ENCODE results near the gene PSMD2. TPM values are rescaled to one million over a fixed set of nuclear protein-coding genes. Genes with fewer than 3 reads are reported as not detected.

Gene PSMD2
- total and polyA plus RNA-seq, 2 of the 8 experiments (the other 6 are each of a cell fraction or from before 2014, with no cell fraction given) = 350 to 363 TPM

DNA sequence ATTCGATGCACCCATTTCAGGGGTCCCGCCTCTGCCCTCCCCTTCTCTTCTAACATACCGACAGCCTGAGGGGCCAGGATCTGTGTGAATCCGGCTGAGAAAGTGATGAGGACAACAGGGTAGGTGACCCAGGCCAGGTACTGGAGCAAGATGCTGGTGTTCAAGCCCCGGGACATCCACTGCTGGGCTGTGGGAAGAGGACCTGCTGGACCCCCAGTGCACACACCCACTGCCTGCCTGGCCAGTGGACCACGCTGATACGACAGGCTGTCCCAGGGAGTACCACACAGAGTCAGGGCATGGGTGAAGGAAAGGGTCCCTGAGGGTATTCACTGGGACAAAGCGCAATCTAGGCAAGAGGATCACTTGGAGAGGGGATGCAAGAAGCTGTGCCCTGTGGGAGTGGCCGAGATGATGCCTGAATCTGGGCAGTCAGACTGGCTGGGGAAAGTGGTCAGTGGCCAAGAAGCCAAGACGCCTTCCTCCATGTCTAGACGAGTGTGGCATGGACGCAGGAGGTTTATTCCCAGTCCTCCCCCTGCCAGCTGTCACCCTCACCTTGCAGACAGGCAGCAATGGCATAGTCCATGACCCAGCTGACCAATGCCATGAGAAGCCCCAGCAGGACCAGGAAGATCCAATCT, 59.2 kb downstream of the PSMD2 start:
- no peaks in the 10 kb centered on the region for H3K9me3 ChIP-seq (ENCODE audit: insufficient read depth in 2 of 2, low read depth in 1 of 2, low read length in 1 of 2)
- peaks cover 20% of the 10 kb centered on the region for H3K23me2 ChIP-seq (ENCODE audit: low read depth, low read length)
- no peak overlapping the region for H2AK5ac ChIP-seq (ENCODE audit: low read depth, low read length)
- H3K79me1 ChIP-seq (ENCODE audit: low read depth, low read length) = no peaks in the 10 kb centered on the region
- no peak overlapping the region for H2AFZ ChIP-seq (ENCODE audit: low read length)
- H3K14ac ChIP-seq (ENCODE audit: insufficient read length) = no peak overlapping the region
- H3K9ac ChIP-seq (replicated peaks in 1 of 4; ENCODE audit: extremely low read depth in 1 of 4, low read depth in 3 of 4, low read length in 3 of 4) = no peak overlapping the region
- TF ChIP-seq CHD1 (IDR thresholded peaks at IDR 0.05; ENCODE audit: low read depth, low read length) (no peak), TAF7 (optimal IDR thresholded peaks at IDR 0.05; ENCODE audit: borderline replicate concordance, low read depth, low read length) (no peak)
- no peak overlapping the region for H3K4me3 ChIP-seq (ENCODE audit: extremely low read depth in 1 of 4, insufficient read depth in 2 of 4, low read depth in 3 of 4, low read length in 4 of 4)
- no peak overlapping the region for H4K8ac ChIP-seq (ENCODE audit: extremely low read depth, insufficient read depth, low read length)
- WGBS, 2 experiments (ENCODE audit: extremely low coverage in 1 of 2, insufficient coverage in 1 of 2, insufficient read length in 1 of 2, insufficient replicate concordance in 2 of 2, low coverage in 1 of 2, low lambda C conversion rate in 2 of 2, missing lambda C conversion rate in 1 of 2) = 89% methylated on average over 10 of the region's 12 CpGs; no CpG with 5 or more reads in 1 of the 2 experiments
- POLR2A ChIA-PET (ENCODE audit: partially characterized antibody) = interaction anchor here (1.0 to 2.5 kb wide), 3 partner anchors 7 to 23 kb away, joined by 4 to 5 read pairs (median 4); no protein-coding TSS in a partner anchor
- peaks cover 4 to 26% (median 20%) of the 10 kb centered on the region in 4 experiments; a peak in 5 of 8 replicates for H3K36me3 ChIP-seq (ENCODE audit: control insufficient read depth in 2 of 4, insufficient read depth in 4 of 4, low read length in 3 of 4)
- H3K27me3 ChIP-seq (replicated peaks in 1 of 4; ENCODE audit: control insufficient read depth in 3 of 4, extremely low read depth in 1 of 4, insufficient read depth in 3 of 4, low read length in 3 of 4) = peaks cover 0 to 8% (median 3%) of the 10 kb centered on the region in 4 experiments; a peak in 3 of 7 replicates
- H2BK120ac ChIP-seq (replicated peaks; ENCODE audit: low read depth, low read length) = no peak overlapping the region
- no peak overlapping the region for H4K91ac ChIP-seq (replicated peaks; ENCODE audit: insufficient read length, low read length)
- H3K79me2 ChIP-seq (ENCODE audit: control insufficient read depth in 1 of 2, insufficient read depth in 2 of 2, low read length in 2 of 2) = no peaks in the 10 kb centered on the region; a peak in 1 of 4 replicates
- no peak overlapping the region for H3K4ac ChIP-seq (replicated peaks; ENCODE audit: insufficient read length, low read depth, low read length)
- CTCF ChIA-PET (ENCODE audit: partially characterized antibody) = interaction anchor here (0.6 to 7.1 kb wide), 9 partner anchors 10 to 454 kb away, joined by 3 to 47 read pairs (median 4); partner anchors contain the start of gene VPS8
- H4K20me1 ChIP-seq (replicated peaks in 1 of 2; ENCODE audit: control insufficient read depth in 1 of 2, insufficient read depth in 2 of 2, low read length in 2 of 2) = peaks cover 4 to 8% of the 10 kb centered on the region in 2 experiments
- no peak overlapping the region for H3K18ac ChIP-seq (ENCODE audit: extremely low read depth, low read length)
- peaks cover 3 to 18% (median 12%) of the 10 kb centered on the region in 4 experiments for H3K4me1 ChIP-seq (replicated peaks in 1 of 4; ENCODE audit: control insufficient read depth in 3 of 4, insufficient read depth in 4 of 4, low read length in 3 of 4)
- no peak overlapping the region for H3K56ac ChIP-seq (replicated peaks; ENCODE audit: insufficient read length, low read depth, low read length)
- no peak overlapping the region for H3K23ac ChIP-seq (ENCODE audit: insufficient read length)
- no peak overlapping the region for H3K4me2 ChIP-seq (ENCODE audit: insufficient read depth in 1 of 2, low read depth in 2 of 2, low read length in 2 of 2)
- FAIRE-seq = no peak
- H2BK20ac ChIP-seq (ENCODE audit: low read length) = no peak overlapping the region
- H4K5ac ChIP-seq (ENCODE audit: insufficient read length, low read depth, low read length) = no peak overlapping the region
- H2BK12ac ChIP-seq (ENCODE audit: low read depth, low read length) = no peak overlapping the region
- no peak for DNase-seq (ENCODE audit: low read depth in 1 of 2, low spot score in 2 of 2)
- no peak overlapping the region for H2BK15ac ChIP-seq (ENCODE audit: low read length)
- H2BK5ac ChIP-seq (ENCODE audit: low read depth, low read length) = no peak overlapping the region
- no peak overlapping the region for H3K27ac ChIP-seq (ENCODE audit: low read depth, low read length)

Measured in H1 (cell line).